Activated gamma-delta T cell treated with Interleukin-2 at 50 U/mL for 16 hours (primary cell): ENCODE results near the gene ZNF536.

Source experiments
- DNase-seq: peaks from one replicate; pipeline ENCODE4 v3.0.0-alpha.2; 2020

Gene ZNF536

DNA sequence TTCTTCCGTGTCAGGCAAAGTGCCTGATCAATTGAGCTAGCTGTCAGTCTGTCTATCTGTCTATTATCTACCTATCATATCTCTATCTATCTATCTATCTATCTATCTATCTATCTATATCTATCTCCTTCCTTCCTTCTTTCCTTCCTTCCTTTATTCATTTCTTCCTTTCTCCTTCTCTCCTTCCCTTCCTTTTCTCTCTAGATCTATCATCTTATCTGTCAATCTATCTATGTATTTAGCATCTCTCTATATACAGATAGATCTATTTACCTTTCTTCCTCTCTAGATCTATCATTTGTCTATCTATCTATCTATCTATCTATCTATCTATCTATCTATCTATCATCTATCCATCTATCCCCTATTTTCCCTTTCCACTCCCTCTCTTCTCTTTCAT is 5.9 kb upstream of the ZNF536 start:
- DNase-seq, result no peak

DNA sequence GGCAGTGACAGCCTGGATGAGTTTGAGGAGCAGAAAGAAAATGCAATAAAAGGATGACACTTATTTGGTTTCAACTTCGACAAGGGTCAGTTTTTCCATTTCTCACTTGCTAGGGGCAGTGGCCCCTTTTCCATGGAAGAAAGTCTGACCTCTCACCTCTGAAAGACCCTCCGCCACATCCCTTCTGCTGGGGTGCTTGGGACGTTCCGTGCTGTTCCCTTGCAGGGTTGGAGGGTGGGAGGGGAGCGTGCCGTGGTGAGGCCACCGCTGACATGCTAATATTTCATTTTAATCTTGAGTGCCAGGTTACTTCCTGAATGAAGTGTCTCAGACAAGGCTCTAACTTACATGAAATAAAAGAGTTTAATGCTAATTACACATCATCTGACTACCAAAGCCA is 5.2 kb upstream of the ZNF536 start:
- no peak for DNase-seq

DNA sequence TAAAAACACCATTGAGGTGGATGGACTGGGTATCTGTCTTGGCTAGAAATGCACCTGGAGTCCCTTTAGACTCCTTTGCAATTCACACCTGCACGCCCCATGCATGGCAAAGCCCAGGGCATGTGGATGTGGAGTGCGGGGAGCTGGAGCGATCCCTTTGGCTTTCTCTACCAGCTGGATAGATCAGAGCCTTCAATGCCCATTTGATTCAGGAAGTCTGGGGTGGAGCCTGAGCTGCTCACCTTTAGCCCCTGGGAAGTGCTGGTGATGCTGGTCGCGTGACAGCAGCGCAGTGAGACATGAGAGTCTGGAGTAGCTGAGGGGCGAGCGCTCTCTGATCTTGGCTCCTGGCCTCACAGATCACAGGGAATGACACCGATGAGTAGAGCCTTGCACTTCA is 4.8 kb upstream of the ZNF536 start:
- DNase-seq, result no peak

DNA sequence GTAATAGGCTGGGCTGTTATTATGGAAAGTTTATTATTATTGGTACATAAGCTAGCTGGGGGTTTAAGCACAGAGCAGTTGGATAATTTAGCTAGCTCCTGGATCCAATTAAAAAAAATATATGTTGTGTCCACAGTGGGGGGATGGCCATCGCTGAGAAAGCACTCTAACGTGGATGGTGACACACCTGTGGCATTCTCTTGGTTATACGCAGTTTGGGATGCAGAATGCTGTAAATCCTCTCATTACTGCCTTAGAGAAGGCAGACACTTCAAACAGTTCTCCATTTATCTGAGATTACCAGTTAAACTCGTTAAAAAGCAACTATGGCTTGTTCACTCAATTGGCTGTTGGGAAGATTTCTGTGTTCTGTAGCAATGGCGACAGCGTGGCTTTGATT is 2.4 kb upstream of the ZNF536 start:
- no peak for DNase-seq

DNA sequence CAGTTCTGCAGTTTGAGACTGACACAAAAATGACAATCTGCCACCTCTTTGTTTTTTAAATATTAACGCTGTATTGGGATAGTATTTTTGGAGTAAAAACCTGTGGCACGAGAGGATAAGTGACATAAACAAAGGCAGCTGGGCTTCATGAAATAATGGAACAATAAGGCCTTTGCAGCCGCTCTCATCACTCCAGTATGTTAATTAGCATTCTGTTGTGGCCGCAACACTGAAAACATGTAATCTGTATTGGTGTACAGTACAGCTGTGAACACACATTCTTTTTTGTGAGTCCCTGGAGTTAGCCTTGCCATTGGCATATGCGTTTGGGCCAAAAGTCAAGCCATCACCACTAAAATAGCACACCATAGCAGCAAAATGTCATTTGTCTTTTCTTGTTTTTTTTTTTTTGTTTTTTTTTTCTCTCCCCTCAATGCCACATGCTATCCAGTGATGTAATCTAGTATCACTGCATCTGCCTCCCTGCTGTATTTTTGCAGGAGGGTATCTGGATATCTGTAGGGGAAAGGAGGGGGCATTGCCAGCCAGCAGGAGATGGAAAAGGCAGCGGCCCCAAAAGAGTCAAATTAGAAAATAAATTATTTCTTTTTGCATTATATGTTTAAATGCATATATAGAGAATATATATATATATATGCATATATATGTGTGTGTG is 885 bp upstream of the ZNF536 start:
- DNase-seq, result no peak

DNA sequence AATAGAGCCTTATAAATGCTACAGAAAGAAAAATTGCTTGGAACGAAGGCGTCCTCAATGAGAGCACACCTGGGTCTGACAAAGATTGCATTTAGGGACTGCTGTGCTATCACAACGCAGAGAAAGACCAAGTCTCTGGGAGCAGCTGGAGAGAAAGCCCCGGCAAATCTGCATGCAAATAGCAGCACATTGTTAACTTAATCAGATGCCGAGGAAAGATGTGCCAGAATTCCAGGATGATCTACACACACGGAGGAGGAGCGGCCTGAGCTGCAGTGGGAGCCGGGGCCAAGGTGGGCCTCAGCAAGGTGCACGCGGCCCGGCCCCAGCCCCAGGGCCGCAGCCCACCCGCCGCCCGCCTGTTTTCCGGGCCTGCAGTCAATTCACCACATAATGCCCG is 1.4 kb downstream of the ZNF536 start:
- no peak for DNase-seq

DNA sequence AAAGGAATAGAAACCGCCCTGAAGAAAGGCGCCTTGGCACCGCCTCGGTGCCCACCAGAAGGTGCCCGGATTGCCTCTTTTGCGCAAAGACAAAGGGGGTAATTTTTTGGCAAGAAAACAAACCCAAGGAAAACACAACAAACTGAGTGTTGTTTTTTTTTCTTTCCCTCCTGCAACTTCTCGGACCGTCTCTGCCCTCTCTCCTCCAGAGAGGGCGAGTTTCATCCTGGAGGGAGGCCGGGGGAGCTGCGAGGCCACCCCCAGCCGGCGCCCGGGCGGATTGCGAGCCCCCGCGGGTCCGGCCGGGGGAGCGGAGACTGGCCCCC is 2.3 kb downstream of the ZNF536 start:
- no peak for DNase-seq

DNA sequence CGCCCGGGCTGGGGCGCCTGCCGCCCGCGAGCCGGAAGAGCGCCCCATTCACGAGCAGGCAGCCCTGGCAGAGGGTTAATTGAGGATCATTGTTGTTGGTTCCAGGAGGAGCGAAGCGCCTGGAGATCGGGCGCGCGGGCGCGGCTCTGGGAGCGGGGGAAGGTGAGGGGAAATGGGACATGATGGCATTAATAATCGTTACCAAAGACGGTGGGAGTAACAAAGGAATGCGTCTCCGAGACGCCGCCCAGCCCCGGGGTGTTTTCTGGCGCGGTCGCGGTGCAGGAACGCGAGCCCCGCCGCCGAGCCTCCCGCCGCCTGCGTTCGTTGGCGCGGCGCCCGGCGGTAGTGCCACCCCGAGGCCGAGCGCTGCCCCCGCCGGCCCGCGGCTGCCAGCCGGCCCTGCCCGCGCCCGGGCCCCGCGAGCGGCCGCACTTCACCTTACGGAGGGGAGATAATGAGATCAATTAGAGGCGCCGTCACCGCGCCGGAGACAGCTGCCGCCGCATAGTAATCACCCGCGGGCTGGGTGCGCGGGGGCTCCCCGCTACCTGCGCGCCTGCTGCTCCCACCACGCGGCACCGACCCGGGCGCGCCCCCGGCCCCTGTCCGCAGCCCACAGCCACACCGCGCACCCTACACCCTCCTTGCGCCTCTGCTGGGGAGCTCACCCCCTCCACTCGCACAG is 2.8 kb downstream of the ZNF536 start:
- DNase-seq, result no peak

DNA sequence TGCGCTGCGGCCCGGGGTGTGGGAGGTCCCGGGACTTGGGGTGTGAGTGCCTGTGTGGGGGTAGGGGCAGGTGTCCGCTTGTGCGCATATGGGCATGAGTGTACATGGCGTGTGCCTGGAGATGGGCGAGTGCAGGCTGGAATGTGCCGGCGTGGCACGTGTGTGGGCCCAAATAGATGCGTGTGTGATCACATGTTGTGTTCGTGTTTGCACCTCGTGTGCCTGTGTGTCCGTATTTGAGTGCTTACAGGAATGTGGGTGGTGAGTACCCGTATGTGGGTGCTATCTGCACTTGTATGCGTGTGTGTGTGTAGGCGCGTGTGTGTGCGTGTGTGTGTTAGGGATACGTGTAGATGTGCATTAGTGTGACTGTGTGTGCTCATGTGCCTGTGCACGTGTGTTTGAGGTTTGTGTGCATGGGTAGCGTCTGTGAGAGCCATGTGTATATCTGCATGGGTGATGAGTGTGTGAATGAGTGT is 3.4 kb downstream of the ZNF536 start:
- DNase-seq, result no peak

DNA sequence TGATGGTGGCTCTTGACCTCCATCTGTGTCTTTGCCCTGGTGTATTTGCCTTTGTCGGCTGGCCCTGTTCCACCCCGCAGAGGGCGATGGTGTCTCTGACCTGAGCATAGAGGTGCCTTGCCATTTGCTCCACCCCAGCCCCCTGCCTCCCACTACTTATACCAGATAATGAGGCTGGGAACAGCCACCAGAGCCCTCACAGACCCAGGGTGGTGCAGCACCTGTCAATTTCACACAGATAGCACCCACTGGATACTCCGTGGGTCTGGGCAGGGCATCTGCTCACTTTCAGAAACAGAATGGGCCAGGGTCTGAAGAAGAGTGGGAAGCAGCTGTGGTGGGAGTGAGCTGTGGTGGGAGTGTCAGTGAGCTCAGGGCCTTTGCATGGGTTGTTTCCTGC is 4.1 kb downstream of the ZNF536 start:
- DNase-seq, result no peak

DNA sequence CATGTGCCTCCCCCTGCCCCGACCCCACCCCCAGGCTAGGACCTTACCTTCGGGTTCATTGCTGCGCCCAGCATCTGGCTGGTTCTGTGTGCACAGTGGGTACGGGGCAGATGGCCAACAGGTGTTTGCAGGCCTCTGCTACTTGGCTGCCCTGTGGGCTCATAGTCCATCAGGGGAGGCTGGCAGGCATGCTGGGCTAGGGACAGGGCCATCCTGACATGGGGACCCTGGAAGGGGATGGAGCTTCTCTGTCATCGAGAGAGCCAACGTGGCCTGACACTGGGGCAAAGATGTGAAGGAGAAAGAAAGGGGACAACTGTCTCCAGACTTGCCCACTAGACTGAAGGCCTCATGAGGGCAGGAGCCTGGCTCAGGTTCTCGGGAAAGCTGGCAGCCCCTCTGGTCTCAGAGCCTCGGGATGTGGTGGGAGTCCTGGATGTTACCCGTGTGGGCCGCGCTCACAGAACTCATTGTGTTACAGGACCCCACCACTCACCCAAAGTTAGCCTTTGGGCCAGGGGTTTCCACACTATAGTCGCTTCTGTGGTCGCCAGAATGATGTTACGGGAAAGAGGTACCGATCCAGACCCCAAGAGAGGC is 4.7 kb downstream of the ZNF536 start:
- DNase-seq, result no peak

DNA sequence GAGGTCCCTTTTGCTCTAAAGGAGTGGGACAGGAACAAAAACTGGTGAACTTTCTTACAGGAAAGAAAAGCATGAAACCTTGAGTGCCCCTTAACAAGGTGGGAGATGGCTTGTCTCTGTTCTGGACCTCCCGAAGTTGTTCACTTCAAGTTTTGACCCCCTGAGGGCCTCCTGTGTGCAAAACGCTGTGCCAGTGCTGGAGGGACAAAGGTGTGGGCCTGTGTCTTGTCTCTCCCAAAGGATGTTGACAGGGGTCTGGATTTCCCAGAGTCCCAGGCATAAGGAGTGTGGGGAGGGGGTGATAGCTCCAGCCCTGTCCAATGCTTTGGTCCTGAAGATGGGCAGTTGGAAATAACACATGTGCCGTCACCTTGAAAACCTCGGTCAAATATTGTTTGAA is 6.5 kb downstream of the ZNF536 start:
- DNase-seq, result no peak

DNA sequence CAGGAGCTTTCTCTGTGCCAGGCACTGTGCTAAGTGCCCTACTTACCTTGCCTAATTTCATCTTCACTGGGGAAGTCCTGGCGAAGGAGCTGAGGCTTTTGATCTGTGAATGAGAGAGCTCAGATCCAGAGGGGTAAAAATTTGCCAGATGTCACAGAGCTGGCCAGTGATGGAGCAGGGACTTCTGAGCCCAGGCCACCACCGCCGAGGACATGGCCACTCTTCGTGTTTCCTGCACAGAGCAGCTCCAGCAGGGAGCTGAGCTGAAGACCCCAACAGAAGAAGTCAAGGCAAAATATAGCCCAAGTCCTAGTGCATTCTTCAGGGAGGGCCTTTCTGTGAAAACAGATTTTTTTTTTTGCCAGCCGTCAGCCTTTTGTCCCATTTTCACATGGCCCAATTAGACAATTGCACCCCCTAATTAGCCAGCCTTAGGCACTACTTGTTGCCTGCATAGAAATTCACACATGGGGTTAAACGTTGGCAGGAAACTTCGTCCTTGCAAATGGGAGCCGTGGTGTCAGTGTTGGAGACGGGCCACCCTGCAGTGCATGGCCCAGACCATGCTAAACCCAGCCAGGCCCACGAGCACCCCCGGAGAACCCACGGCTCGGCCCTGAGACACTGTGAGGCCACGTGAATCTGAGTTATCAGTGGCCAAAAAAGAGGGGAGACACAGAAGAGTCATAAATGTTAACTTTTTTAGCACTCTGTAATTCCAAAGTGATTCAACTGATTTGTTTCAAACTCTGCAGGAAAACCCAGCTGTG is 7.8 kb downstream of the ZNF536 start:
- no peak for DNase-seq

DNA sequence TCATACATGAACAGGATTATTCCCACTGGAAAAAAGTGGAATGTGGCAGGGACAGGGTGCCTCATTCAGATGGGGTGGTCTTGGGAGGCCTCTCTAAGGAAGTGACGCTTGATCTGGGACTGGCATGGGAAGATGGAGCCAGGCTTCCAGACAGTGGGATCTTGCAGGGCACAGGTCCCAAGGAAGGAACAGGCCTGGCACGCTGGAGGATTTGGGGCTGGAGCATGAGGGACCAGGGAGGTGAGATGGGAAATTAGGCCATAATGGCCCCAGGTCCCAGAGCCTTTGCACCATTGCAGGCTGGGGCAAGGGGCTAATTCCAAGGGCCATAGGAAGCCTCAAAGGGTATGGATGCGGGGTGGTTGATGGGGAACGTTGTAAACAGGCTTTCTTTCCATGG is 9.2 kb downstream of the ZNF536 start:
- DNase-seq, result no peak

DNA sequence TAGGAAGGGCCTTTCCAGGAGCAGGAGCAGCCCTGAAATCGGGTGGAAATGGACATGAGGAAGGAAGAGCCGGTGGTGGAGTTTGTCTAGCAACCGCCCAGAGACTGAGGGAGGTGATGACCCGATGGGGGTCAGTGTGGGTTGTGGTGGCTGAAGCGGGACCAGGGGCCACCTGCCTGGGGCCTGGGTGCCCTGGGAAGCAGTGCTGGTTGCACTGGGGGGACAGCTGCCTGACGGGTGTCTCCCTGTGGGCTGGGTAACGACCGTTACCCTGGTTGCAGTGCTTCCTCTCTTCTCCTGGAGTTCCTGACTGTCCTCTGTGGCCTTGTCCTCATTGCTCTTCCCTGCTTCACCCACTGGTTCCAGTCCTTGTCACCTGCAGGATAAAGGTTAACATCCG is 13.0 kb downstream of the ZNF536 start:
- no peak for DNase-seq

DNA sequence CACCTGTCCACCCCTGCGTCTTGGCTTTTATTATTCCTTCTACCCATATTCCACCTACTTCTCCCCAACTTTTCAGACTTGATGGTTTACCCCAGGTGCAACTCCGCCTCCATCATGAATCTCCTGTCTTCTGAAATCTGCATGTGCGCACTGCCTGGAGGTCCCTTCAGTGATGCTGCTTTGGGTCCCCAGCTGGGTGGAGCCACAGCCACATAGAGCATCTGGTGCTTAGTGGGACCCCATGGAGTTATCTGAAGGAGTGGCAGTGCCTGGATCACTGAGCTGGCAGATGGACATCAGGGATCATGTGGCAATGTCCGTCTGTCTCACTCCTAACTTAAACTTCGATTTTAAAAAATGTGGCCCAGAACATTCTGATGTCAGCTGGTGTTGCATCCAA is 13.5 kb downstream of the ZNF536 start:
- no peak for DNase-seq

DNA sequence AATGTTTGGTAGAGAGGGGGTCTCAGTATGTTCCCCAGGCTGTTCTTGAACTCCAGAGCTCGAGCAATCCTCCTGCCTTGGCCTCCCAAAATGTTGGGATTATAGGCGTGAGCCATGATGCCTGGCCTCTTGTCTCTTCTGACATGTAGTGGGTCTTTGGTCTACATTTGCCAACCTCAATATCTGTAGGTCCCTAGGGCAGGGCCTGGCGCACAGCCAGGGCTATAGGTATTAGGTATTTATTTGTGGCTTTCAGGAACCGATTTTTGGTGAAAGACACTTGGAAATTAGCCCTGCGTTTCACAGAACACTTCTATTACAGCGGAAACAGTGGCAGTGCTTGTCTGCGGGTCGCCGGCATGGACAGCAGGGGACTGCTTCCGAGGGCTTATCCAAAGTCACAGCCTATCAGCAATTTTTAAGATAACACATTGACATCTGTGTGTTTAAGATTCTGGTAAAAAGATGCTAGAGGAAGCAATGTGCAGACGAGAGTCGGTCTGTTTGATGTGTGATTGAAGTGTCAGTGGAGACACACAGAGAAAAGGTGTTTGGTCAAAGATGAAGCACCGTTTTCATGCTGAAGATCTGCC is 14.5 kb downstream of the ZNF536 start:
- DNase-seq, result no peak

DNA sequence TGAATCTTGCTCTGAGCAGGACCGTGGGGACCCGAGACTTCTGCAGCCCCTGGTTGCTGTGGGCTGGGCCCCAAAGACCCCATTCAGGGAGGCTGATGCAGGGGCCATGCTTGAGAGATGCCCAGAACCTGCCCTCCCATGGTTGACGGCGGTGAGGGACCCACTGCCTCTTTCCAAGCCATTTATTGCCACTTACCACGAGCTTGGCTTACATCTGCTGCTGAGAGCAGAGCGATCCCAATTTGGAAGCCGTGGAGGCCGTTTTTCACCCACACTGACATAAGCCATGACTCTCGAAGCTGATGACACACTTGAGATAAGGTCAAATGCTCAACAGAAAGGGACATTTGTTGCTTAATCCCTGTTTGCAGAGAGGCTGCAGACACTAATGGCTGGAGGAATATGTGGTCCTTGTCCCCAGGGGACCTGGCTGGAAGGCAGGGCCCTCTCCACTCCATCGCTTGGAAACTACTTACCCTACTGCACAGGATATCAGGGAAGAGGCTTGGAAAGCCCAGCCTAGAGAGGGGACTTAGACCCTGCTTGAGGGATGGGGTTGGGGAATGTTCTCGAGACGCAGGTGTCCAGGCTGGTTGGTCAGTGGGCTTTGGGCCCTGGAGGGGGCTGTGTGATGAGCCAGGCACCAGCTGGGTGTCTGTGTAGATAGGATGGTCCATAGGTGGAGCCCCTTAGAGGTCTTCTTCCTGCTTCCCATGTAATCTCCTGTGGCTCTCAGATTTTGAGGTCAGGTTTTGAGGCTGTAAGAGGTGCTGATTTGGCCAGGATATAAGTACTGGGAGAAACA is 15.3 kb downstream of the ZNF536 start:
- DNase-seq, result no peak

DNA sequence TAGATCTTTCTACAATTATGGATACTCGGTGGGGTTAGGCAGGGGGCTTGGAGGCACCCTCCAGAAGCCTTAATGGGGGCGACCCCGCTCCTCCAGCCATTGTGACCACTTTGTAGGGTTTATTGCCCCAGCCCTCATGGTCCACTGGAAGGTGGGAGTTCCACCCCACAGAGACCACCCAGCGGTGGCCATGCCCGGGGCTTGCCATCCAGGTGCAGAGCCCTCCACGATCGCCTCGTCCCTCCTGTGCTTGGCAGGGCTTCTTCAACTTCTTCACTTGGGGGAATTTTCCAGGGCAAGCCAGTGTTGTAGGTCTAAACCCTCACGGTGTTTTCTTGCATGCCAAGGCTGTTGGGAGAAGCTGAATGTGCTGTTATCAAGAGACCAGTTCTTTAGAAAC is 16.1 kb downstream of the ZNF536 start:
- no peak for DNase-seq

DNA sequence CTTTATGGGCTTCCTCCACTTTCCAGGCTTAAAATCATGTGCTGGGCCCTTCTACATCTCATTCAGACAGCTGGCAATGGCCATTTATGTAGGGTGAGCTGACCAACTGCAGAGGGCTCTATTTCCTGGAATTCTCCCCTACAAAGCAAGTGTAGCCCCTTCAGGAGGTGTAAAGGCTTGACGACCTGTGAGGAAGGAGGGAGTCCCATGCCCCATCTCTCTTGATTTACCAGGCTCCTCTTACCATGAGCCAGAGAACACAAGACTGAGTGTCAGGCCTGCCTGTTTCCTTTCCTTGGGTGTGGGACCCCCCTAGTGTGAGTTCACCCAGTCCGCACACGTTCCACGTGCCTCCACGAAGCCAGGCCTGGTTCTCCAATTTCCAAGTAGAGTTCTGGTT is 16.6 kb downstream of the ZNF536 start:
- no peak for DNase-seq

DNA sequence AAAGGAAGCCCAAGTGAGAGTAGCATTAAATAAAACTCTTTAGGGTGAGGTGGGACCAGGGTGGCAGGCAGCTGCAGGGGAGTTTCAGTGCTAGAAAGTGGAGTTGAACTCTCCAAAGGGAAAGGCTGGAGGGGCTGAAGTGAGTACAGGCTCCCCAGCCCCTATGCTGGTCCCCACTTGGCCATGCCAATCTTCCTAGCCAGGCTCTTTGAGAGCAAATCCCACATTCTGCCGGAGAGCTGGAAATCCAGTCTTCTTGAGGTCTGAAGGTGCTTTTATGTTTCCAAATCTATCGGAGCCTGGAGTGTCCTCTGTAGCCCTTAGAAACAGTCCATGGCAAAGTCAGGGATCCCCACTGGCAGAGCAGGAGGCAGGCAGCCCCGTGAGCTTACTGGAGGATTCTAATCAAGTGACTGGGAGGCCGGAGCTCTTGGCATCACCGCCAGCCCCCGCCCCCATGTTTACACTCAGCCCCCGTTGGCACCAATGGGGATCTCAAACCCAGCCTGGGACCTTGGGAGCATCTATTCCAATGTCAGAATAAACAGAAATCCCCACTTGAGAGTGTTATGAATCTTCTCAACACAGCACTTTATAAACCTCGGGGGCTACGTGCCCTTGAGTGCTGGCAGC is 18.3 kb downstream of the ZNF536 start:
- DNase-seq, result no peak

DNA sequence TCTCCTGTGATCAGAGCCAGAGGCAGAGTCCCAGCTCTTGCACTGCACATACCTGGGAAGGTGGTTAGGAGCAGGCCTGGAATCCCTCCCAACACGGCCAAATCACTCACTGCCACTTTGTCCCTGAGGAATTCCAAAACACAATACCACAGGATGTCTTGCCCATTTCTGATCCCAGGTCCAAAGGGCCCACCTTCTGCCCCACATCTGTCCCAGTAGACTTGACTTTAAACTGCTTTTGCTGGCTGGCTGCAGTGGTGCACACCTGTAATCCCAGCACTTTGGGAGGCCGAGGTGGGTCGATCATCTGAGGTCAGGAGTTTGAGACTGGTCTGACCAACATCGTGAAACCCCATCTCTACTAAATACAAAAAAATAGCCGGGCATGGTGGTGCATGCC is 18.9 kb downstream of the ZNF536 start:
- DNase-seq, result no peak
